ENCODE results near the gene PER3. TPM values are rescaled to one million over a fixed set of nuclear protein-coding genes. Genes with fewer than 3 reads are reported as not detected.

Gene PER3
- total RNA-seq, 2 experiments from 2014 or later = 0.97 to 1.2 TPM

GRCh38 chr1:7884757-7885156, 100.7 kb downstream of the PER3 start:
- H3K4me1 Mint-ChIP-seq (ENCODE audit: low read depth) = no peaks in the 10 kb centered on the region
- H3K27ac Mint-ChIP-seq = no peak overlapping the region
- POLR2A ChIA-PET = no interaction called here
- no peaks in the 10 kb centered on the region for H3K9me3 Mint-ChIP-seq (ENCODE audit: insufficient read depth)
- H3K27me3 Mint-ChIP-seq (ENCODE audit: low read depth) = peaks cover 20% of the 10 kb centered on the region
- no peak for DNase-seq
- H3K4me3 Mint-ChIP-seq = no peak overlapping the region
- CTCF ChIA-PET = no interaction called here
- ATAC-seq = no peak
- no peaks in the 10 kb centered on the region for H3K36me3 Mint-ChIP-seq (ENCODE audit: low read depth)

- Mint-ChIP-seq H3K36me3 (ENCODE audit: low read depth) (no peaks in the 10 kb centered on the region), H3K27ac (no peak overlapping the region), H3K4me1 (ENCODE audit: low read depth) (no peaks in the 10 kb centered on the region), H3K27me3 (ENCODE audit: low read depth) (peaks cover 20% of the 10 kb centered on the region), H3K9me3 (ENCODE audit: insufficient read depth) (no peaks in the 10 kb centered on the region), H3K4me3 (no peak overlapping the region)
- no peak for ATAC-seq
- ChIA-PET CTCF (no interaction called here), POLR2A (interaction anchor here (0.6 kb wide), 1 partner anchor 459 kb away, joined by 3 read pairs; no protein-coding TSS in a partner anchor)
- peak; percentile 35 for DNase-seq
Observed at GRCh38 chr1:7885513-7886404, 101.7 kb downstream of the PER3 start.

- ATAC-seq (no peak), DNase-seq (no peak)
- ChIA-PET CTCF (no interaction called here), POLR2A (interaction anchor here (0.6 kb wide), 1 partner anchor 458 kb away, joined by 3 read pairs; no protein-coding TSS in a partner anchor)
- Mint-ChIP-seq H3K27ac (no peak overlapping the region), H3K4me1 (ENCODE audit: low read depth) (no peaks in the 10 kb centered on the region), H3K9me3 (ENCODE audit: insufficient read depth) (no peaks in the 10 kb centered on the region), H3K27me3 (ENCODE audit: low read depth) (peaks cover 20% of the 10 kb centered on the region), H3K4me3 (no peak overlapping the region), H3K36me3 (ENCODE audit: low read depth) (no peaks in the 10 kb centered on the region)
Observed at GRCh38 chr1:7886405-7886745, 102.3 kb downstream of the PER3 start.

GRCh38 chr1:7888248-7889081, 104.4 kb downstream of the PER3 start:
- H3K4me3 Mint-ChIP-seq = no peak overlapping the region
- no peaks in the 10 kb centered on the region for H3K9me3 Mint-ChIP-seq (ENCODE audit: insufficient read depth)
- no peaks in the 10 kb centered on the region for H3K4me1 Mint-ChIP-seq (ENCODE audit: low read depth)
- ChIA-PET POLR2A (no interaction called here), CTCF (interaction anchor here (0.8 kb wide), 1 partner anchor 14 kb away, joined by 3 read pairs; no protein-coding TSS in a partner anchor)
- no peak for ATAC-seq
- DNase-seq = no peak
- no peaks in the 10 kb centered on the region for H3K36me3 Mint-ChIP-seq (ENCODE audit: low read depth)
- H3K27me3 Mint-ChIP-seq (ENCODE audit: low read depth) = peaks cover 20% of the 10 kb centered on the region
- H3K27ac Mint-ChIP-seq = no peak overlapping the region

GRCh38 chr1:7890853-7891252, 106.8 kb downstream of the PER3 start:
- no peaks in the 10 kb centered on the region for H3K36me3 Mint-ChIP-seq (ENCODE audit: low read depth)
- peaks cover 11% of the 10 kb centered on the region for H3K27me3 Mint-ChIP-seq (ENCODE audit: low read depth)
- H3K27ac Mint-ChIP-seq = no peak overlapping the region
- DNase-seq (no peak), ATAC-seq (no peak)
- H3K4me1 Mint-ChIP-seq (ENCODE audit: low read depth) = no peaks in the 10 kb centered on the region
- no peak overlapping the region for H3K4me3 Mint-ChIP-seq
- ChIA-PET POLR2A (no interaction called here), CTCF (no interaction called here)
- no peaks in the 10 kb centered on the region for H3K9me3 Mint-ChIP-seq (ENCODE audit: insufficient read depth)

- ChIA-PET CTCF (no interaction called here), POLR2A (no interaction called here)
- no peaks in the 10 kb centered on the region for H3K36me3 Mint-ChIP-seq (ENCODE audit: low read depth)
- H3K27ac Mint-ChIP-seq = no peak overlapping the region
- ATAC-seq (no peak), DNase-seq (no peak)
- H3K9me3 Mint-ChIP-seq (ENCODE audit: insufficient read depth) = no peaks in the 10 kb centered on the region
- no peak overlapping the region for H3K4me3 Mint-ChIP-seq
- H3K4me1 Mint-ChIP-seq (ENCODE audit: low read depth) = no peaks in the 10 kb centered on the region
- H3K27me3 Mint-ChIP-seq (ENCODE audit: low read depth) = peaks cover 7% of the 10 kb centered on the region
Observed at GRCh38 chr1:7891804-7892203, 107.7 kb downstream of the PER3 start.

- no peaks in the 10 kb centered on the region for H3K36me3 Mint-ChIP-seq (ENCODE audit: low read depth)
- H3K4me1 Mint-ChIP-seq (ENCODE audit: low read depth) = no peaks in the 10 kb centered on the region
- DNase-seq (no peak), ATAC-seq (no peak)
- H3K27me3 Mint-ChIP-seq (ENCODE audit: low read depth) = no peaks in the 10 kb centered on the region
- ChIA-PET POLR2A (no interaction called here), CTCF (no interaction called here)
- no peak overlapping the region for H3K4me3 Mint-ChIP-seq
- H3K27ac Mint-ChIP-seq = no peak overlapping the region
- H3K9me3 Mint-ChIP-seq (ENCODE audit: insufficient read depth) = no peaks in the 10 kb centered on the region
Observed at GRCh38 chr1:7893529-7894180, 109.6 kb downstream of the PER3 start.

Other genes starting within 250 kb of the PER3 start
- gene VAMP3, start 13.0 kb upstream of the PER3 start, total RNA-seq = 10 to 100 TPM; 32.0 to 33.7 TPM
- gene UTS2, start 68.8 kb downstream of the PER3 start, total RNA-seq = under 1 TPM in 1 of 2 experiments, not detected in 1; 0.16 TPM
- gene TNFRSF9, start 156.5 kb downstream of the PER3 start, total RNA-seq = 1 to 10 TPM in 1 of 2 experiments, under 1 TPM in 1; 0.94 to 1.3 TPM
- 100 to 1,000 TPM; 296 to 302 TPM for gene PARK7, start 177.4 kb downstream of the PER3 start, total RNA-seq
- gene ERRFI1, start 242.0 kb downstream of the PER3 start, total RNA-seq = under 1 TPM in 1 of 2 experiments, not detected in 1; 0.21 TPM